Ascending aorta (tissue), 2 donors: ENCODE measurements around the gene LRFN4. TPM values are rescaled to one million over a fixed set of nuclear protein-coding genes. Genes with fewer than 3 reads are reported as not detected.
"Not testable (repeated sequence)": the region's sequence is repeated elsewhere in the genome, so short reads cannot be mapped to it uniquely, and the experiment has no call there.

Experiments used
- DNase-seq, 2 donors: peaks; one replicate each; pipeline ENCODE4 v3.0.0-alpha.2; 2019; ENCODE audit warnings: low spot score in 2 of 2
- H3K27ac ChIP-seq, 2 donors: fragments of 200-600 bp; sonication (generic); one replicate each; pipeline ENCODE4 v1.5.1; 2016 to 2017; ENCODE audit warnings: mild to moderate bottlenecking in 1 of 2
- H3K27me3 ChIP-seq: fragments of 200-600 bp; sonication (generic); one replicate; pipeline ENCODE4 v1.5.1; 2017
- H3K36me3 ChIP-seq, 2 donors: fragments of 200-600 bp; sonication (generic); one replicate each; pipeline ENCODE4 v1.5.1; 2016
- H3K4me1 ChIP-seq, 2 donors: fragments of 200-600 bp; sonication (generic); one replicate each; pipeline ENCODE4 v1.5.1; 2016 to 2017; ENCODE audit warnings: mild to moderate bottlenecking in 1 of 2
- H3K4me3 ChIP-seq, 2 donors: fragments of 200-600 bp; sonication (generic); one replicate each; pipeline ENCODE4 v1.5.1; 2016 to 2017; ENCODE audit warnings: mild to moderate bottlenecking in 1 of 2
- H3K9me3 ChIP-seq, 2 donors: fragments of 200-600 bp; sonication (generic); one replicate each; pipeline ENCODE4 v1.5.1; 2016
- CTCF ChIP-seq, 3 experiments: fragments of 200-600 bp in 2 of 3; fragments of 450-650 bp in 1 of 3; sonication (generic) in 2 of 3; IDR thresholded peaks; one replicate each; pipeline ENCODE4 v1.5.1; 2016 to 2019; ENCODE audit warnings: antibody characterized with exemption in 3 of 3, mild to moderate bottlenecking in 1 of 3, moderate library complexity in 1 of 3
- intact Hi-C: fragments of 100-400 bp; cut with DNase I; formaldehyde crosslinking; loops from one replicate; pipeline ENCODE4 v1.15.1; 2023
- total RNA-seq: library from RNA; depleted of rRNA; stranded (reverse); fragments of >200 nt; gene quantifications from one replicate; pipeline ENCODE4 v1.1.0, GENCODE V29; 2016

The LRFN4 gene
- total RNA-seq, 1 donor from 2014 or later: 60.5 TPM

GRCh38 chr11:66818231-66818955 is 38.5 kb upstream of the LRFN4 start:
- Histone ChIP-seq H3K4me1 (no peaks in the 10 kb centered on the region), H3K4me3 (no peak overlapping the region), H3K27me3 (no peaks in the 10 kb centered on the region), H3K27ac (no peak overlapping the region), H3K9me3 (no peaks in the 10 kb centered on the region), H3K36me3 (no peaks in the 10 kb centered on the region)
- no peak for DNase-seq
- TF ChIP-seq CTCF (IDR thresholded peaks at IDR 0.05): no peak
- intact Hi-C loops: no loop called here

- H3K27me3 ChIP-seq: no peaks in the 10 kb centered on the region
- H3K36me3 ChIP-seq: no peaks in the 10 kb centered on the region
- no peak for DNase-seq
- TF ChIP-seq CTCF (IDR thresholded peaks at IDR 0.05): no peak
- no peak overlapping the region for H3K27ac ChIP-seq
- H3K4me1 ChIP-seq: no peaks in the 10 kb centered on the region
- H3K9me3 ChIP-seq: no peaks in the 10 kb centered on the region
- no peak overlapping the region for H3K4me3 ChIP-seq
- intact Hi-C loops: no loop called here
Observed at GRCh38 chr11:66820381-66820780, 36.5 kb upstream of the LRFN4 start.

GRCh38 chr11:66820901-66821300 is 36.0 kb upstream of the LRFN4 start:
- no peak for DNase-seq
- no peaks in the 10 kb centered on the region for H3K36me3 ChIP-seq
- no peak overlapping the region for H3K4me3 ChIP-seq
- no peaks in the 10 kb centered on the region for H3K4me1 ChIP-seq
- no peaks in the 10 kb centered on the region for H3K9me3 ChIP-seq
- H3K27ac ChIP-seq: no peak overlapping the region
- no peak for TF ChIP-seq CTCF (IDR thresholded peaks at IDR 0.05)
- no peaks in the 10 kb centered on the region for H3K27me3 ChIP-seq
- intact Hi-C loops: no loop called here

GRCh38 chr11:66823700-66824099 is 33.2 kb upstream of the LRFN4 start:
- H3K27ac ChIP-seq: no peak overlapping the region
- no peaks in the 10 kb centered on the region for H3K27me3 ChIP-seq
- TF ChIP-seq CTCF (IDR thresholded peaks at IDR 0.05): no peak
- peaks cover 0 to 2% of the 10 kb centered on the region in 2 donors for H3K36me3 ChIP-seq
- H3K4me1 ChIP-seq: no peaks in the 10 kb centered on the region
- H3K9me3 ChIP-seq: no peaks in the 10 kb centered on the region
- intact Hi-C loops: no loop called here
- no peak for DNase-seq
- H3K4me3 ChIP-seq: no peak overlapping the region

- H3K4me1 ChIP-seq, H3K9me3 ChIP-seq, H3K27me3 ChIP-seq, H3K27ac ChIP-seq, DNase-seq, intact Hi-C loops, H3K36me3 ChIP-seq, H3K4me3 ChIP-seq: not testable (repeated sequence)
Observed at GRCh38 chr11:66824573-66824972, 32.3 kb upstream of the LRFN4 start.

GRCh38 chr11:66834539-66834845 is 22.4 kb upstream of the LRFN4 start:
- Histone ChIP-seq H3K27ac (no peak overlapping the region), H3K36me3 (peaks cover 0 to 4% of the 10 kb centered on the region in 2 donors), H3K4me3 (no peak overlapping the region), H3K9me3 (no peaks in the 10 kb centered on the region), H3K4me1 (no peaks in the 10 kb centered on the region), H3K27me3 (no peaks in the 10 kb centered on the region)
- intact Hi-C loops: loop anchor here (1.0 to 10.0 kb wide), 3 partner anchors 140 to 430 kb away; no protein-coding TSS in a partner anchor
- TF ChIP-seq CTCF (IDR thresholded peaks at IDR 0.05): no peak
- no peak for DNase-seq
